Smooth muscle cell of the brain vasculature (primary cell): ENCODE data around the gene ANO4.

Experiments used
- DNase-seq: peaks from one replicate; pipeline ENCODE4 v3.0.0-alpha.2; 2012; ENCODE audit warnings: low read depth, low spot score

ANO4 gene

GRCh38 chr12:100808777-100809176 lies 14.2 kb downstream of the ANO4 start:
- DNase-seq = no peak

- no peak for DNase-seq
Measured at GRCh38 chr12:100820314-100820713, 25.7 kb downstream of the ANO4 start.

GRCh38 chr12:100823963-100824362 lies 29.4 kb downstream of the ANO4 start:
- DNase-seq = no peak

GRCh38 chr12:100824476-100824875 lies 29.9 kb downstream of the ANO4 start:
- DNase-seq = no peak

GRCh38 chr12:100826323-100826722 lies 31.7 kb downstream of the ANO4 start:
- peak; percentile 6 for DNase-seq

- no peak for DNase-seq
Measured at GRCh38 chr12:100827901-100828520, 33.4 kb downstream of the ANO4 start.

GRCh38 chr12:100830003-100830795 lies 35.6 kb downstream of the ANO4 start:
- DNase-seq = no peak

- no peak for DNase-seq
Measured at GRCh38 chr12:100833282-100833681, 38.7 kb downstream of the ANO4 start.

GRCh38 chr12:100840748-100841147 lies 46.2 kb downstream of the ANO4 start:
- no peak for DNase-seq

GRCh38 chr12:100842156-100842555 lies 47.6 kb downstream of the ANO4 start:
- no peak for DNase-seq

- no peak for DNase-seq
Measured at GRCh38 chr12:100843061-100843460, 48.5 kb downstream of the ANO4 start.

- no peak for DNase-seq
Measured at GRCh38 chr12:100845095-100845494, 50.5 kb downstream of the ANO4 start.

GRCh38 chr12:100851637-100852036 lies 57.1 kb downstream of the ANO4 start:
- no peak for DNase-seq

- no peak for DNase-seq
Measured at GRCh38 chr12:100857418-100857817, 62.8 kb downstream of the ANO4 start.

GRCh38 chr12:100857971-100858370 lies 63.4 kb downstream of the ANO4 start:
- no peak for DNase-seq

- DNase-seq = no peak
Measured at GRCh38 chr12:100858656-100859055, 64.1 kb downstream of the ANO4 start.

GRCh38 chr12:100859063-100859627 lies 64.6 kb downstream of the ANO4 start:
- no peak for DNase-seq

- no peak for DNase-seq
Measured at GRCh38 chr12:100860611-100861010, 66.0 kb downstream of the ANO4 start.

GRCh38 chr12:100862676-100863075 lies 68.1 kb downstream of the ANO4 start:
- no peak for DNase-seq

- no peak for DNase-seq
Measured at GRCh38 chr12:100864366-100864765, 69.8 kb downstream of the ANO4 start.

- no peak for DNase-seq
Measured at GRCh38 chr12:100867639-100868393, 73.2 kb downstream of the ANO4 start.

GRCh38 chr12:100868487-100868886 lies 73.9 kb downstream of the ANO4 start:
- no peak for DNase-seq
